ENCODE results near the gene HRAS. TPM values are rescaled to one million over a fixed set of nuclear protein-coding genes. Genes with fewer than 3 reads are reported as not detected.

HRAS gene
- total RNA-seq (1 to 10 TPM; 4.7 to 8.6 TPM), polyA plus RNA-seq (10 to 100 TPM; 13.2 to 17.4 TPM)

GRCh38 chr11:535519-536454 is at the start of gene HRAS:
TSS of gene HRAS (minus strand) at chr11:535576.
- H3K27me3 ChIP-seq (ENCODE audit: control insufficient read depth in 4 of 4, insufficient read depth in 4 of 4, low read length in 3 of 4): no peaks in the 10 kb centered on the region
- peaks cover 8 to 34% (median 26%) of the 10 kb centered on the region in 4 donors for H3K4me1 ChIP-seq (ENCODE audit: control insufficient read depth in 4 of 4, insufficient read depth in 4 of 4, low read length in 3 of 4)
- H3K4me3 ChIP-seq (ENCODE audit: low read depth in 1 of 3, low read length in 3 of 3): peak within 1 kb of the TSS; percentile 49 to 87 (median 67)
- H3K9me3 ChIP-seq (ENCODE audit: control insufficient read depth in 4 of 4, low read length in 3 of 4): no peaks in the 10 kb centered on the region
- DNase-seq (ENCODE audit: low spot score): peak; percentile 96
- TF ChIP-seq SP1 (IDR thresholded peaks at IDR 0.05) (peak; percentile 76), RAD21 (IDR thresholded peaks at IDR 0.05) (no peak), GABPA (IDR thresholded peaks at IDR 0.05 in 1 of 2, conservative IDR thresholded peaks at IDR 0.05 in 1 of 2) (peak in 1 of 2 donors; percentile 74), FOXA1 (IDR thresholded peaks at IDR 0.05) (no peak), JUND (IDR thresholded peaks at IDR 0.05) (no peak), HNF4G (IDR thresholded peaks at IDR 0.05) (no peak), HNF4A (conservative IDR thresholded peaks at IDR 0.05) (no peak), TAF1 (conservative IDR thresholded peaks at IDR 0.05) (no peak), RXRA (IDR thresholded peaks at IDR 0.05) (no peak)
- peaks cover 0 to 11% (median 6%) of the 10 kb centered on the region in 4 donors for H3K36me3 ChIP-seq (ENCODE audit: control insufficient read depth in 4 of 4, insufficient read depth in 3 of 4, low read depth in 1 of 4, low read length in 3 of 4)
- peak within 1 kb of the TSS; percentile 38 to 54 for H3K9ac ChIP-seq (ENCODE audit: low read depth in 1 of 2, low read length in 2 of 2)
- H3K27ac ChIP-seq (ENCODE audit: low read depth in 1 of 2, low read length in 2 of 2): peak within 1 kb of the TSS; percentile 32 to 38
- WGBS: 3% methylated on average over 97 of the region's 97 CpGs

GRCh38 chr11:584287-584686 is 48.9 kb upstream of the HRAS start:
- Histone ChIP-seq H3K4me1 (ENCODE audit: control insufficient read depth in 4 of 4, insufficient read depth in 4 of 4, low read length in 3 of 4) (peaks cover 23 to 51% (median 40%) of the 10 kb centered on the region in 4 donors), H3K9ac (ENCODE audit: low read depth in 1 of 2, low read length in 2 of 2) (no peak overlapping the region), H3K9me3 (ENCODE audit: control insufficient read depth in 4 of 4, low read length in 3 of 4) (no peaks in the 10 kb centered on the region), H3K4me3 (ENCODE audit: low read depth in 1 of 3, low read length in 3 of 3) (no peak overlapping the region), H3K27me3 (ENCODE audit: control insufficient read depth in 4 of 4, insufficient read depth in 4 of 4, low read length in 3 of 4) (no peaks in the 10 kb centered on the region), H3K27ac (ENCODE audit: low read depth in 1 of 2, low read length in 2 of 2) (no peak overlapping the region), H3K36me3 (ENCODE audit: control insufficient read depth in 4 of 4, insufficient read depth in 3 of 4, low read depth in 1 of 4, low read length in 3 of 4) (peaks cover 2 to 24% (median 12%) of the 10 kb centered on the region in 4 donors)
- no peak for DNase-seq (ENCODE audit: low spot score)
- WGBS: 96% methylated on average over 10 of the region's 10 CpGs
- TF ChIP-seq CTCF (IDR thresholded peaks at IDR 0.05; ENCODE audit: low read depth, low read length, missing input control) (no peak), SP1 (IDR thresholded peaks at IDR 0.05) (no peak), RAD21 (IDR thresholded peaks at IDR 0.05) (no peak), FOXA2 (IDR thresholded peaks at IDR 0.05) (no peak), FOXA1 (IDR thresholded peaks at IDR 0.05) (no peak), NR2F2 (IDR thresholded peaks at IDR 0.05) (no peak), RXRA (IDR thresholded peaks at IDR 0.05) (no peak), TAF1 (conservative IDR thresholded peaks at IDR 0.05) (no peak), JUND (IDR thresholded peaks at IDR 0.05) (no peak), YY1 (IDR thresholded peaks at IDR 0.05) (no peak), ATF3 (IDR thresholded peaks at IDR 0.05) (no peak), MAX (IDR thresholded peaks at IDR 0.05) (no peak), HNF4A (conservative IDR thresholded peaks at IDR 0.05) (no peak), HNF4G (IDR thresholded peaks at IDR 0.05) (no peak), EGR1 (IDR thresholded peaks at IDR 0.05; ENCODE audit: low read depth in 2 of 2) (no peak)

All from liver (tissue), 9 donors.